Mammary epithelial cell (primary cell): Measurements from ENCODE around the gene ZNF680.
A peak's percentile ranks its signal among the peaks of the same experiment; 100 is the strongest.

ENCODE experiments used
- EZH2 ChIP-seq: IDR thresholded peaks from 2 replicates; pipeline ENCODE4 v1.6.1; 2012; ENCODE audit warnings: low read length, inconsistent platforms, borderline replicate concordance
- TF ChIP-seq, protein P1 (sequence below), 2 donors: IDR thresholded peaks in 1 of 2; conservative IDR thresholded peaks in 1 of 2; 2 replicates each; pipeline ENCODE4 v1.5.1; 2011 to 2012; ENCODE audit warnings: inconsistent platforms in 2 of 2, low read length in 2 of 2, mild to moderate bottlenecking in 2 of 2, control low read depth in 1 of 2, low read depth in 1 of 2; ENCODE audit not compliant: insufficient read depth in 1 of 2; ENCODE audit errors: extremely low read depth in 1 of 2

DNA sequence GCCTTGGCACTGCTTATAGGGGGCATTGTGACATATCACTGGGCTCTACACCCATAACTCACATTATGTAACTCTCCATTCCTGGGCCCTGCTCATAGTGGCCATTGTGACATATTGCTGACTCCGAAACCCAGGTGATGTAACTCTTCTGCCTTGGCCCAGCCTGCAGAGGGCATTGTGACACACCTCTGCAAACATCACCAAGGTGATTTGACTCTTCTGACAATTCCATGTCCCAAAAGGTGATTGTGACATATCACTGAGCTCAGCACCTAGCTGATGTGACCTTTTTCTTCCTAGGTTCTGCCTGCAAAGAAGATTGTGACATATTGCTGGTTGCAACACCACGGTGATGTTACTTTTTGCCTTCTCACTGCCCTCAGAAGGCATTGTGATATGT, 36.5 kb upstream of the ZNF680 start:
- TF ChIP-seq, protein P1, sequence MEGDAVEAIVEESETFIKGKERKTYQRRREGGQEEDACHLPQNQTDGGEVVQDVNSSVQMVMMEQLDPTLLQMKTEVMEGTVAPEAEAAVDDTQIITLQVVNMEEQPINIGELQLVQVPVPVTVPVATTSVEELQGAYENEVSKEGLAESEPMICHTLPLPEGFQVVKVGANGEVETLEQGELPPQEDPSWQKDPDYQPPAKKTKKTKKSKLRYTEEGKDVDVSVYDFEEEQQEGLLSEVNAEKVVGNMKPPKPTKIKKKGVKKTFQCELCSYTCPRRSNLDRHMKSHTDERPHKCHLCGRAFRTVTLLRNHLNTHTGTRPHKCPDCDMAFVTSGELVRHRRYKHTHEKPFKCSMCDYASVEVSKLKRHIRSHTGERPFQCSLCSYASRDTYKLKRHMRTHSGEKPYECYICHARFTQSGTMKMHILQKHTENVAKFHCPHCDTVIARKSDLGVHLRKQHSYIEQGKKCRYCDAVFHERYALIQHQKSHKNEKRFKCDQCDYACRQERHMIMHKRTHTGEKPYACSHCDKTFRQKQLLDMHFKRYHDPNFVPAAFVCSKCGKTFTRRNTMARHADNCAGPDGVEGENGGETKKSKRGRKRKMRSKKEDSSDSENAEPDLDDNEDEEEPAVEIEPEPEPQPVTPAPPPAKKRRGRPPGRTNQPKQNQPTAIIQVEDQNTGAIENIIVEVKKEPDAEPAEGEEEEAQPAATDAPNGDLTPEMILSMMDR (conservative IDR thresholded peaks at IDR 0.05 in 1 of 2, IDR thresholded peaks at IDR 0.05 in 1 of 2; ENCODE audit: extremely low read depth in 1 of 2, insufficient read depth in 1 of 2, low read depth in 1 of 2, low read length in 2 of 2), result peak in 1 of 2 donors; percentile 7
- no peak for TF ChIP-seq EZH2
